RPMI7951 (cell line): ENCODE results near the gene MACROD1. TPM values are rescaled to one million over a fixed set of nuclear protein-coding genes. Genes with fewer than 3 reads are reported as not detected.
A peak's percentile ranks its signal among the peaks of the same experiment; 100 is the strongest.

Source experiments
- DNase-seq: peaks from one replicate; pipeline ENCODE4 v3.0.0-alpha.2; 2012; ENCODE audit warnings: low read depth
- total RNA-seq: library from RNA; depleted of rRNA; stranded (reverse); fragments of >200 nt; shearing (Covaris generic); gene quantifications from 2 replicates; pipeline ENCODE4 v1.2.3, GENCODE V29; 2014

The MACROD1 gene
- total RNA-seq, 1 experiment from 2014 or later, result 43.3 TPM

GRCh38 chr11:64036087-64037026, 129.6 kb downstream of the MACROD1 start:
- DNase-seq, result peak; percentile 32

GRCh38 chr11:64035576-64035975, 130.3 kb downstream of the MACROD1 start, which contains the start of gene FLRT1:
FLRT1 (plus strand) TSS chr11:64035931; CDS start chr11:64116268, 80,337 bp downstream.
- no peak for DNase-seq

GRCh38 chr11:64035081-64035524, 130.8 kb downstream of the MACROD1 start:
- DNase-seq, result no peak

- DNase-seq, result no peak
Measured at GRCh38 chr11:64034411-64034811, 131.5 kb downstream of the MACROD1 start.

- DNase-seq, result peak; percentile 20
Measured at GRCh38 chr11:64032050-64032449, 133.9 kb downstream of the MACROD1 start.

GRCh38 chr11:64031001-64031400, 134.9 kb downstream of the MACROD1 start:
- no peak for DNase-seq

GRCh38 chr11:64029773-64030172, 136.1 kb downstream of the MACROD1 start:
- DNase-seq, result no peak

- no peak for DNase-seq
Measured at GRCh38 chr11:64028398-64029115, 137.4 kb downstream of the MACROD1 start.

- no peak for DNase-seq
Measured at GRCh38 chr11:64027651-64028397, 138.1 kb downstream of the MACROD1 start.

GRCh38 chr11:64026575-64027205, 139.2 kb downstream of the MACROD1 start:
- no peak for DNase-seq

GRCh38 chr11:64025205-64025604, 140.7 kb downstream of the MACROD1 start:
- no peak for DNase-seq

- no peak for DNase-seq
Measured at GRCh38 chr11:64023712-64024710, 141.9 kb downstream of the MACROD1 start.

GRCh38 chr11:64022125-64022784, 143.7 kb downstream of the MACROD1 start:
- DNase-seq, result no peak

- DNase-seq, result no peak
Measured at GRCh38 chr11:64021757-64022093, 144.2 kb downstream of the MACROD1 start.

- DNase-seq, result no peak
Measured at GRCh38 chr11:64020976-64021756, 144.7 kb downstream of the MACROD1 start.

GRCh38 chr11:64019106-64020037, 146.5 kb downstream of the MACROD1 start:
- no peak for DNase-seq

- DNase-seq, result no peak
Measured at GRCh38 chr11:64018310-64018709, 147.6 kb downstream of the MACROD1 start.

GRCh38 chr11:64017945-64018224, 148.0 kb downstream of the MACROD1 start:
- DNase-seq, result no peak
